Measurements from ENCODE around the gene RNF175. TPM values are rescaled to one million over a fixed set of nuclear protein-coding genes. Genes with fewer than 3 reads are reported as not detected.

Gene RNF175
- total RNA-seq, 1 donor = under 0.01 TPM

DNA sequence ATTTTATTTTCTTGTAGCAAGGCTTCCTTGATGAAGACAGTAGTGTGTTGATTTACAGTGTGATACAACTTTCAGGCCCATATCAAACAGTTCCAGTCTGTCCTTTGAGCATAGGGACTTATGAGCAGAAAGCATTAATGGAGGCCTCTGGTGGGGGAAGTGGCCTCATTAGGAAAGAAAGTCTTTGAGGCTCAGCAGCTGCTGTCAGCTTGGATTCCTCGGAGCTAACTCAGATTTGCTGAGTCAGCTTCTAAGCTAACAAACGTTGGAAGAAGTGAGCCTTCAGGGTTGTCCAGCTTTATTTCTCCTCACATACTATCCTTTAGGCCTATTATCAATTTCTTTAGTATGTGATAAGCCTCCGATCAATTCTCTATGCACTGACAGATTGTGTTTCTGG is 44.9 kb upstream of the RNF175 start:
- no peak overlapping the region for H3K4me3 ChIP-seq (ENCODE audit: insufficient read depth, low read length)
- H2AFZ ChIP-seq (ENCODE audit: low read length) = no peak overlapping the region
- H4K20me1 ChIP-seq (ENCODE audit: insufficient read depth, low read length) = no peaks in the 10 kb centered on the region
- no peak for DNase-seq (ENCODE audit: insufficient read length, low spot score, missing footprints)
- H3K9me3 ChIP-seq (ENCODE audit: low read depth, low read length) = no peaks in the 10 kb centered on the region
- no peaks in the 10 kb centered on the region for H3K27me3 ChIP-seq (ENCODE audit: insufficient read depth, low read length)
- TF ChIP-seq, protein P1, sequence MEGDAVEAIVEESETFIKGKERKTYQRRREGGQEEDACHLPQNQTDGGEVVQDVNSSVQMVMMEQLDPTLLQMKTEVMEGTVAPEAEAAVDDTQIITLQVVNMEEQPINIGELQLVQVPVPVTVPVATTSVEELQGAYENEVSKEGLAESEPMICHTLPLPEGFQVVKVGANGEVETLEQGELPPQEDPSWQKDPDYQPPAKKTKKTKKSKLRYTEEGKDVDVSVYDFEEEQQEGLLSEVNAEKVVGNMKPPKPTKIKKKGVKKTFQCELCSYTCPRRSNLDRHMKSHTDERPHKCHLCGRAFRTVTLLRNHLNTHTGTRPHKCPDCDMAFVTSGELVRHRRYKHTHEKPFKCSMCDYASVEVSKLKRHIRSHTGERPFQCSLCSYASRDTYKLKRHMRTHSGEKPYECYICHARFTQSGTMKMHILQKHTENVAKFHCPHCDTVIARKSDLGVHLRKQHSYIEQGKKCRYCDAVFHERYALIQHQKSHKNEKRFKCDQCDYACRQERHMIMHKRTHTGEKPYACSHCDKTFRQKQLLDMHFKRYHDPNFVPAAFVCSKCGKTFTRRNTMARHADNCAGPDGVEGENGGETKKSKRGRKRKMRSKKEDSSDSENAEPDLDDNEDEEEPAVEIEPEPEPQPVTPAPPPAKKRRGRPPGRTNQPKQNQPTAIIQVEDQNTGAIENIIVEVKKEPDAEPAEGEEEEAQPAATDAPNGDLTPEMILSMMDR (IDR thresholded peaks at IDR 0.05; ENCODE audit: extremely low read depth, low read depth, low read length) = no peak
- H3K4me1 ChIP-seq (ENCODE audit: insufficient read depth, low read length) = no peaks in the 10 kb centered on the region
- H3K4me2 ChIP-seq (ENCODE audit: insufficient read depth, low read length) = no peak overlapping the region
- H3K27ac ChIP-seq (ENCODE audit: low read depth, low read length) = no peak overlapping the region
- no peaks in the 10 kb centered on the region for H3K79me2 ChIP-seq (ENCODE audit: insufficient read depth, low read length)
- no peaks in the 10 kb centered on the region for H3K36me3 ChIP-seq (ENCODE audit: insufficient read depth, low read length)

DNA sequence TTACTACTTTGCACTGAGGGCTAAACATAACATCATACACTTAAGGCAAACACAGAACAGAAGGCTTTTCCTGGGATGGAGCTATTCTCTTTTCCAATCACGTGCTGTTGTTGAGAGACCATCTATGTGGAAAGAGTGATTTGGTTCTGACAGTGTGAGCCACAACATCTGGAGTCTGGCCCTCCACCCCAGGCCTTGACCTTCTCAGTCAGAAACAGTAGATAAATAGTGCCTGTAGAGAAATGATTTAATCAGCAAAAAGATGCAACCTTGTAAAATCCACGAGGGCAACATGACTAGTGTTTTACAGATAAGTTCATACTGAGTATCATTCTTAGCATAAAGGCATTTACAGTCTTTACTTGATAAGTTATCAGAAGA is 39.9 kb upstream of the RNF175 start:
- no peaks in the 10 kb centered on the region for H3K79me2 ChIP-seq (ENCODE audit: insufficient read depth, low read length)
- DNase-seq (ENCODE audit: insufficient read length, low spot score, missing footprints) = no peak
- H4K20me1 ChIP-seq (ENCODE audit: insufficient read depth, low read length) = no peaks in the 10 kb centered on the region
- H3K27me3 ChIP-seq (ENCODE audit: insufficient read depth, low read length) = peaks cover 2% of the 10 kb centered on the region
- no peaks in the 10 kb centered on the region for H3K36me3 ChIP-seq (ENCODE audit: insufficient read depth, low read length)
- no peak overlapping the region for H3K4me3 ChIP-seq (ENCODE audit: insufficient read depth, low read length)
- no peaks in the 10 kb centered on the region for H3K4me1 ChIP-seq (ENCODE audit: insufficient read depth, low read length)
- TF ChIP-seq, protein P1 (IDR thresholded peaks at IDR 0.05; ENCODE audit: extremely low read depth, low read depth, low read length) = no peak
- no peak overlapping the region for H2AFZ ChIP-seq (ENCODE audit: low read length)
- H3K27ac ChIP-seq (ENCODE audit: low read depth, low read length) = no peak overlapping the region
- no peak overlapping the region for H3K4me2 ChIP-seq (ENCODE audit: insufficient read depth, low read length)
- no peaks in the 10 kb centered on the region for H3K9me3 ChIP-seq (ENCODE audit: low read depth, low read length)

DNA sequence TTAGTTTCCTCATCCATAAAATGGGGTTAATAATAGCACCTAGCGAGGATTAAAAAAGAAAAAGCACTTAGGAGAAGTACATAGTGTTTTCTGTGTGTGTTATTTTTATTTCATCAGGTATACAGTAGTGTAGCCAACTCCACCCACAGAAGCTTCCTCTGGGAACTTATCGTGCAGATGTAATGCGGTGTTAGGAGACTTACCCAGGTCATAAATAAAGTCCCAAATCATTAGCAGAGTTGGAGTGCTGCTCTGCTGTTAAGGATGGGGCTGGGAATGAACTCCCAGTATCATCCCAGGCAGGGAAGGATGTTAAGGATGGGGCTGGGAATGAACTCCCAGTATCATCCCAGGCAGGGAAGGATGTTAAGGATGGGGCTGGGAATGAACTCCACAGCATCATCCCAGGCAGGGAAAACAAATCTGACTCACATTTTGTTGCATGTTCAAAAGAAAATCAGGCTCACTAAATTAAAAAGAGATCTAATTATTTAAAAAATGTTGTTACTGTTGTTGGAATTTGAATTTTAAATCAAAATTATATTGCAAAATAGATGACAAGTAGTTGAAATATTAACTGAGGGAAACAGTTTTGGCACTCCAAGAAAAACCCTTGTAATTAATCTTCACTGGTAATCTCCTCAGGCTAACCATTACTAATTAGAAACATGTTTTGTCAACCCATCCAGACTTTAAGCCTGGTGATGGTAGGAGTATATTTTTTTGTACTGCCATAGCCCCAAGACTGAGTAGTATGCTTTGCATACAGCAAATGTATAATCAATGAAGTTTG is 39.3 kb upstream of the RNF175 start:
- no peak overlapping the region for H3K4me2 ChIP-seq (ENCODE audit: insufficient read depth, low read length)
- no peak overlapping the region for H3K27ac ChIP-seq (ENCODE audit: low read depth, low read length)
- no peaks in the 10 kb centered on the region for H3K9me3 ChIP-seq (ENCODE audit: low read depth, low read length)
- no peaks in the 10 kb centered on the region for H3K79me2 ChIP-seq (ENCODE audit: insufficient read depth, low read length)
- H3K27me3 ChIP-seq (ENCODE audit: insufficient read depth, low read length) = peaks cover 8% of the 10 kb centered on the region
- H3K4me3 ChIP-seq (ENCODE audit: insufficient read depth, low read length) = no peak overlapping the region
- H3K4me1 ChIP-seq (ENCODE audit: insufficient read depth, low read length) = no peaks in the 10 kb centered on the region
- TF ChIP-seq, protein P1 (IDR thresholded peaks at IDR 0.05; ENCODE audit: extremely low read depth, low read depth, low read length) = no peak
- no peak overlapping the region for H2AFZ ChIP-seq (ENCODE audit: low read length)
- DNase-seq (ENCODE audit: insufficient read length, low spot score, missing footprints) = no peak
- H3K36me3 ChIP-seq (ENCODE audit: insufficient read depth, low read length) = no peaks in the 10 kb centered on the region
- H4K20me1 ChIP-seq (ENCODE audit: insufficient read depth, low read length) = no peaks in the 10 kb centered on the region

DNA sequence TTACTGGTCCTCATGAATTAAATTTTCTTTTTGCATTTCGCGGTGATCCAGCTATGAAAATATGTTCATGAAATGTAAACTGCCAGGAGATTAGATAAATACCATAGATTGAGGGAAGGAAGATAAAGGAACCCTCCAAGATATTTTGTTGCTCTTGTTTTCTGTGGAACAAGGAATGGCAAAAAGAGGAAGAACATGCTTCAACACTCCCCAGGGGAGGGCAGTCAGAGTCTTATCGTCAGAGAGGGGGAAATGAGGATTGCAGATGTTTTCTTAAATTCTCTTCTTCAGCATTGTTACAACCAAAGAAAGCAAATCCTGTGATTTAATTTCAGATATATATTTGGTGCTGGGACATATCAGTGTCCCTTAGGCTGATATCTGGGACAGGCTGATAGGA is 38.6 kb upstream of the RNF175 start:
- Histone ChIP-seq H3K36me3 (ENCODE audit: insufficient read depth, low read length) (no peaks in the 10 kb centered on the region), H4K20me1 (ENCODE audit: insufficient read depth, low read length) (no peaks in the 10 kb centered on the region), H3K27me3 (ENCODE audit: insufficient read depth, low read length) (peaks cover 8% of the 10 kb centered on the region), H3K4me2 (ENCODE audit: insufficient read depth, low read length) (no peak overlapping the region), H3K79me2 (ENCODE audit: insufficient read depth, low read length) (no peaks in the 10 kb centered on the region), H3K4me3 (ENCODE audit: insufficient read depth, low read length) (no peak overlapping the region), H2AFZ (ENCODE audit: low read length) (no peak overlapping the region), H3K4me1 (ENCODE audit: insufficient read depth, low read length) (no peaks in the 10 kb centered on the region), H3K9me3 (ENCODE audit: low read depth, low read length) (no peaks in the 10 kb centered on the region), H3K27ac (ENCODE audit: low read depth, low read length) (no peak overlapping the region)
- no peak for DNase-seq (ENCODE audit: insufficient read length, low spot score, missing footprints)
- TF ChIP-seq, protein P1 (IDR thresholded peaks at IDR 0.05; ENCODE audit: extremely low read depth, low read depth, low read length) = no peak
